ENCODE measurements around the gene CYP2W1.

DNA sequence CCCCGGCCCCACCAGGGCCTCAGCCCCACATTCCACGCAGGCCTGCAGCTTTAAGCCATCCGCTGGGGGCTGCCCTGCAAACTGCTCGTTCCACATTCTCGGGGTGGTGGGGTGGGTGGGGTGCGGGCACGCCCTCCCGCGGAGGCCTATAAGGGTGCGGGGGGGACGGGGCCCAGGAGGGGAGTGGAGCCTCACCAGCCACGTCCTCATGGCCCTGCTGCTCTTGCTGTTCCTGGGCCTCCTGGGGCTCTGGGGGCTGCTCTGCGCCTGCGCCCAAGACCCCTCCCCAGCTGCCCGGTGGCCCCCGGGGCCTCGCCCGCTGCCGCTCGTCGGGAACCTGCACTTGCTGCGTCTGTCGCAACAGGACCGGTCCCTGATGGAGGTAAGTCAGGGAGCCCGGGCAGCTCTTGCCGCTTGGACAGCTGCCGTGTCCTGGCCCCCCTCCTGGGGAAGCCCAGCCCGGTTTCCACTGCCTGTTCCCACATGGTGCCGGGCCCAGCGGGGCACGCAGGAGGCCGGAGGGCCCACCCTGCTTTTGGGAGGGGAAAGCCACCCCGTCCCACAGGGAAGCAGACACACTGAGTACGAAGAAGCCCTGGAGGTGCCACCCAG is at the start of gene CYP2W1:
- TF ChIP-seq FOXP2 (optimal IDR thresholded peaks at IDR 0.05; ENCODE audit: control extremely low read depth, extremely low read length, insufficient read depth) (no peak), EZH2 (IDR thresholded peaks at IDR 0.05) (no peak)

All from SK-N-MC (cell line).